ENCODE results near the gene ZNF367.

GRCh38 chr9:96386157-96386556 is 32.0 kb downstream of the ZNF367 start:
- no peak for TF ChIP-seq POLR2A (IDR thresholded peaks at IDR 0.05)
- TF ChIP-seq POLR2AphosphoS5 (IDR thresholded peaks at IDR 0.05; ENCODE audit: insufficient read depth in 1 of 2, low read depth in 1 of 2): no peak

Measured in vagina (tissue), 2 donors.